Measurements from ENCODE around the gene RASA2.

- TF ChIP-seq, protein P1, sequence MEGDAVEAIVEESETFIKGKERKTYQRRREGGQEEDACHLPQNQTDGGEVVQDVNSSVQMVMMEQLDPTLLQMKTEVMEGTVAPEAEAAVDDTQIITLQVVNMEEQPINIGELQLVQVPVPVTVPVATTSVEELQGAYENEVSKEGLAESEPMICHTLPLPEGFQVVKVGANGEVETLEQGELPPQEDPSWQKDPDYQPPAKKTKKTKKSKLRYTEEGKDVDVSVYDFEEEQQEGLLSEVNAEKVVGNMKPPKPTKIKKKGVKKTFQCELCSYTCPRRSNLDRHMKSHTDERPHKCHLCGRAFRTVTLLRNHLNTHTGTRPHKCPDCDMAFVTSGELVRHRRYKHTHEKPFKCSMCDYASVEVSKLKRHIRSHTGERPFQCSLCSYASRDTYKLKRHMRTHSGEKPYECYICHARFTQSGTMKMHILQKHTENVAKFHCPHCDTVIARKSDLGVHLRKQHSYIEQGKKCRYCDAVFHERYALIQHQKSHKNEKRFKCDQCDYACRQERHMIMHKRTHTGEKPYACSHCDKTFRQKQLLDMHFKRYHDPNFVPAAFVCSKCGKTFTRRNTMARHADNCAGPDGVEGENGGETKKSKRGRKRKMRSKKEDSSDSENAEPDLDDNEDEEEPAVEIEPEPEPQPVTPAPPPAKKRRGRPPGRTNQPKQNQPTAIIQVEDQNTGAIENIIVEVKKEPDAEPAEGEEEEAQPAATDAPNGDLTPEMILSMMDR (IDR thresholded peaks at IDR 0.05), result no peak
- TF ChIP-seq, protein P2, sequence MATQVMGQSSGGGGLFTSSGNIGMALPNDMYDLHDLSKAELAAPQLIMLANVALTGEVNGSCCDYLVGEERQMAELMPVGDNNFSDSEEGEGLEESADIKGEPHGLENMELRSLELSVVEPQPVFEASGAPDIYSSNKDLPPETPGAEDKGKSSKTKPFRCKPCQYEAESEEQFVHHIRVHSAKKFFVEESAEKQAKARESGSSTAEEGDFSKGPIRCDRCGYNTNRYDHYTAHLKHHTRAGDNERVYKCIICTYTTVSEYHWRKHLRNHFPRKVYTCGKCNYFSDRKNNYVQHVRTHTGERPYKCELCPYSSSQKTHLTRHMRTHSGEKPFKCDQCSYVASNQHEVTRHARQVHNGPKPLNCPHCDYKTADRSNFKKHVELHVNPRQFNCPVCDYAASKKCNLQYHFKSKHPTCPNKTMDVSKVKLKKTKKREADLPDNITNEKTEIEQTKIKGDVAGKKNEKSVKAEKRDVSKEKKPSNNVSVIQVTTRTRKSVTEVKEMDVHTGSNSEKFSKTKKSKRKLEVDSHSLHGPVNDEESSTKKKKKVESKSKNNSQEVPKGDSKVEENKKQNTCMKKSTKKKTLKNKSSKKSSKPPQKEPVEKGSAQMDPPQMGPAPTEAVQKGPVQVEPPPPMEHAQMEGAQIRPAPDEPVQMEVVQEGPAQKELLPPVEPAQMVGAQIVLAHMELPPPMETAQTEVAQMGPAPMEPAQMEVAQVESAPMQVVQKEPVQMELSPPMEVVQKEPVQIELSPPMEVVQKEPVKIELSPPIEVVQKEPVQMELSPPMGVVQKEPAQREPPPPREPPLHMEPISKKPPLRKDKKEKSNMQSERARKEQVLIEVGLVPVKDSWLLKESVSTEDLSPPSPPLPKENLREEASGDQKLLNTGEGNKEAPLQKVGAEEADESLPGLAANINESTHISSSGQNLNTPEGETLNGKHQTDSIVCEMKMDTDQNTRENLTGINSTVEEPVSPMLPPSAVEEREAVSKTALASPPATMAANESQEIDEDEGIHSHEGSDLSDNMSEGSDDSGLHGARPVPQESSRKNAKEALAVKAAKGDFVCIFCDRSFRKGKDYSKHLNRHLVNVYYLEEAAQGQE (IDR thresholded peaks at IDR 0.05; ENCODE audit: insufficient read depth in 1 of 2, low read depth in 2 of 2, low read length in 1 of 2), result no peak
- TF ChIP-seq POLR2AphosphoS5 (IDR thresholded peaks at IDR 0.05; ENCODE audit: low read depth, low read length) (no peak), SIN3A (IDR thresholded peaks at IDR 0.05; ENCODE audit: borderline replicate concordance, insufficient read depth, low read depth, low read length) (no peak), TCF7L2 (IDR thresholded peaks at IDR 0.05; ENCODE audit: low read depth, low read length) (no peak)
Observed at GRCh38 chr3:141485641-141486495, 959 bp upstream of the RASA2 start.
